ENCODE data around the gene C19orf12.
A peak's percentile ranks its signal among the peaks of the same experiment; 100 is the strongest.

Gene C19orf12

DNA sequence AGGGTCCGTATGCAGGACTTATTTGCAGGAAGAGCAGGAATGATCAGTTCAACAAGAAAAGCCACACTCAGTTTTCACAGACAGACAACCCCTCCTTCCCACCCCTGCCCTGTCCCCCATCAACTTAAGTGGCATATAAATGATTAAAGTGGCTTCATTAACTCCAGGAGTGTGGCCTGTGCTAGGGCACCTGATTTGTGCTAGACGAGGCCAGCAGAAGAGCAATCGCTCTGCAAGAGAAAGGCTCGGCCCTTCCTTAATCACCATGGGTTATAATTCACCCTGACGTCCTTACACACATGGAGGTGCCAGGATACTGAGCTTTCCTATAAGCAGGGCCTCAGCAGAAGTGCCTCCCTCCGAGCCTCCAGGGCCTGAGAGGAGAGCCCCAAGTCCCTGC is 14.6 kb downstream of the C19orf12 start:
- no peak for TF ChIP-seq CTCF (IDR thresholded peaks at IDR 0.05; ENCODE audit: extremely low read depth, insufficient read depth, missing control alignments)
- in situ Hi-C loops (cut with MboI; ENCODE audit: low pct_unique_long_range_greater_than_20kb, low sequenced_read_pairs, unreplicated experiment), result no loop called here
- DNase-seq (ENCODE audit: low spot score), result no peak

GRCh38 chr19:29699861-29700260 is 15.2 kb downstream of the C19orf12 start:
- TF ChIP-seq CTCF (IDR thresholded peaks at IDR 0.05; ENCODE audit: extremely low read depth, insufficient read depth, missing control alignments), result no peak
- DNase-seq (ENCODE audit: low spot score), result no peak
- in situ Hi-C loops (cut with MboI; ENCODE audit: low pct_unique_long_range_greater_than_20kb, low sequenced_read_pairs, unreplicated experiment), result no loop called here

- no peak for TF ChIP-seq CTCF (IDR thresholded peaks at IDR 0.05; ENCODE audit: extremely low read depth, insufficient read depth, missing control alignments)
- DNase-seq (ENCODE audit: low spot score), result no peak
- in situ Hi-C loops (cut with MboI; ENCODE audit: low pct_unique_long_range_greater_than_20kb, low sequenced_read_pairs, unreplicated experiment), result no loop called here
Observed at GRCh38 chr19:29697523-29698261, 17.4 kb downstream of the C19orf12 start.

- in situ Hi-C loops (cut with MboI; ENCODE audit: low pct_unique_long_range_greater_than_20kb, low sequenced_read_pairs, unreplicated experiment), result no loop called here
- TF ChIP-seq CTCF (IDR thresholded peaks at IDR 0.05; ENCODE audit: extremely low read depth, insufficient read depth, missing control alignments), result no peak
- no peak for DNase-seq (ENCODE audit: low spot score)
Observed at GRCh38 chr19:29696565-29696846, 18.6 kb downstream of the C19orf12 start.

GRCh38 chr19:29695765-29696564 is 19.1 kb downstream of the C19orf12 start:
- DNase-seq (ENCODE audit: low spot score), result no peak
- TF ChIP-seq CTCF (IDR thresholded peaks at IDR 0.05; ENCODE audit: extremely low read depth, insufficient read depth, missing control alignments), result no peak
- in situ Hi-C loops (cut with MboI; ENCODE audit: low pct_unique_long_range_greater_than_20kb, low sequenced_read_pairs, unreplicated experiment), result no loop called here

GRCh38 chr19:29694669-29695627 is 20.1 kb downstream of the C19orf12 start:
- TF ChIP-seq CTCF (IDR thresholded peaks at IDR 0.05; ENCODE audit: extremely low read depth, insufficient read depth, missing control alignments), result peak; percentile 93
- in situ Hi-C loops (cut with MboI; ENCODE audit: low pct_unique_long_range_greater_than_20kb, low sequenced_read_pairs, unreplicated experiment), result no loop called here
- DNase-seq (ENCODE audit: low spot score), result peak; percentile 78
